Rectal smooth muscle tissue (tissue), 1 donor: Measurements from ENCODE around the gene MIER3.
A peak's percentile ranks its signal among the peaks of the same experiment; 100 is the strongest.

Experiments used
- H3K27ac ChIP-seq: one replicate; pipeline ENCODE4 v1.7.0; 2013; ENCODE audit warnings: low read depth, low read length, inconsistent platforms
- H3K27me3 ChIP-seq: one replicate; pipeline ENCODE4 v1.7.0; 2013; ENCODE audit warnings: low read length; ENCODE audit not compliant: control insufficient read depth, insufficient read depth
- H3K36me3 ChIP-seq: one replicate; pipeline ENCODE4 v1.7.0; 2013; ENCODE audit warnings: low read length; ENCODE audit not compliant: control insufficient read depth, insufficient read depth
- H3K4me1 ChIP-seq: one replicate; pipeline ENCODE4 v1.7.0; 2013; ENCODE audit warnings: low read length; ENCODE audit not compliant: control insufficient read depth, insufficient read depth
- H3K4me3 ChIP-seq: one replicate; pipeline ENCODE4 v1.7.0; 2013; ENCODE audit warnings: low read length
- H3K9ac ChIP-seq: one replicate; pipeline ENCODE4 v1.7.0; 2013; ENCODE audit warnings: low read length

MIER3 gene

GRCh38 chr5:56951946-56952691 is at the start of gene MIER3:
MIER3 (minus strand) TSS chr5:56952123; CDS start chr5:56952102, 21 bp downstream.
- H3K27me3 ChIP-seq: no peaks in the 10 kb centered on the region
- H3K4me1 ChIP-seq: peaks cover 3% of the 10 kb centered on the region
- peak within 1 kb of the TSS; percentile 71 for H3K9ac ChIP-seq
- peak within 1 kb of the TSS; percentile 77 for H3K27ac ChIP-seq
- peak within 1 kb of the TSS; percentile 84 for H3K4me3 ChIP-seq
- H3K36me3 ChIP-seq: no peaks in the 10 kb centered on the region

GRCh38 chr5:56995596-56995995 is 43.7 kb upstream of the MIER3 start:
- Histone ChIP-seq H3K27me3 (no peaks in the 10 kb centered on the region), H3K9ac (no peak overlapping the region), H3K4me3 (no peak overlapping the region), H3K4me1 (no peaks in the 10 kb centered on the region), H3K36me3 (no peaks in the 10 kb centered on the region), H3K27ac (no peak overlapping the region)

GRCh38 chr5:56993241-56993640 is 41.3 kb upstream of the MIER3 start:
- Histone ChIP-seq H3K4me1 (no peaks in the 10 kb centered on the region), H3K27me3 (no peaks in the 10 kb centered on the region), H3K27ac (no peak overlapping the region), H3K36me3 (no peaks in the 10 kb centered on the region), H3K4me3 (no peak overlapping the region), H3K9ac (no peak overlapping the region)

GRCh38 chr5:56989676-56990075 is 37.8 kb upstream of the MIER3 start:
- H3K4me3 ChIP-seq: no peak overlapping the region
- H3K4me1 ChIP-seq: no peaks in the 10 kb centered on the region
- H3K9ac ChIP-seq: no peak overlapping the region
- no peaks in the 10 kb centered on the region for H3K36me3 ChIP-seq
- H3K27ac ChIP-seq: no peak overlapping the region
- no peaks in the 10 kb centered on the region for H3K27me3 ChIP-seq

GRCh38 chr5:56988490-56988889 is 36.6 kb upstream of the MIER3 start:
- H3K27me3 ChIP-seq: no peaks in the 10 kb centered on the region
- no peak overlapping the region for H3K4me3 ChIP-seq
- H3K27ac ChIP-seq: no peak overlapping the region
- no peak overlapping the region for H3K9ac ChIP-seq
- H3K4me1 ChIP-seq: no peaks in the 10 kb centered on the region
- no peaks in the 10 kb centered on the region for H3K36me3 ChIP-seq

GRCh38 chr5:56987171-56987570 is 35.2 kb upstream of the MIER3 start:
- H3K27me3 ChIP-seq: no peaks in the 10 kb centered on the region
- H3K9ac ChIP-seq: no peak overlapping the region
- H3K4me3 ChIP-seq: no peak overlapping the region
- H3K27ac ChIP-seq: no peak overlapping the region
- H3K36me3 ChIP-seq: no peaks in the 10 kb centered on the region
- H3K4me1 ChIP-seq: no peaks in the 10 kb centered on the region

- Histone ChIP-seq H3K36me3 (no peaks in the 10 kb centered on the region), H3K4me3 (no peak overlapping the region), H3K27me3 (no peaks in the 10 kb centered on the region), H3K4me1 (no peaks in the 10 kb centered on the region), H3K9ac (no peak overlapping the region), H3K27ac (no peak overlapping the region)
Observed at GRCh38 chr5:56986626-56986947, 34.7 kb upstream of the MIER3 start.

- Histone ChIP-seq H3K27ac (no peak overlapping the region), H3K4me3 (no peak overlapping the region), H3K27me3 (no peaks in the 10 kb centered on the region), H3K4me1 (no peaks in the 10 kb centered on the region), H3K36me3 (no peaks in the 10 kb centered on the region), H3K9ac (peak overlapping the region; percentile 28)
Observed at GRCh38 chr5:56985936-56986625, 34.2 kb upstream of the MIER3 start.

- no peak overlapping the region for H3K4me3 ChIP-seq
- no peak overlapping the region for H3K27ac ChIP-seq
- no peaks in the 10 kb centered on the region for H3K27me3 ChIP-seq
- no peaks in the 10 kb centered on the region for H3K36me3 ChIP-seq
- no peaks in the 10 kb centered on the region for H3K4me1 ChIP-seq
- no peak overlapping the region for H3K9ac ChIP-seq
Observed at GRCh38 chr5:56984445-56984844, 32.5 kb upstream of the MIER3 start.

- no peak overlapping the region for H3K27ac ChIP-seq
- no peaks in the 10 kb centered on the region for H3K27me3 ChIP-seq
- no peak overlapping the region for H3K9ac ChIP-seq
- H3K4me3 ChIP-seq: no peak overlapping the region
- no peaks in the 10 kb centered on the region for H3K4me1 ChIP-seq
- H3K36me3 ChIP-seq: no peaks in the 10 kb centered on the region
Observed at GRCh38 chr5:56983593-56984361, 31.9 kb upstream of the MIER3 start.

- no peak overlapping the region for H3K4me3 ChIP-seq
- no peaks in the 10 kb centered on the region for H3K4me1 ChIP-seq
- H3K9ac ChIP-seq: no peak overlapping the region
- no peaks in the 10 kb centered on the region for H3K36me3 ChIP-seq
- H3K27ac ChIP-seq: no peak overlapping the region
- H3K27me3 ChIP-seq: no peaks in the 10 kb centered on the region
Observed at GRCh38 chr5:56981548-56982315, 29.8 kb upstream of the MIER3 start.

- H3K4me3 ChIP-seq: no peak overlapping the region
Observed at GRCh38 chr5:56979968-56980367, 28.0 kb upstream of the MIER3 start.

More at GRCh38 chr5:56979968-56980367, 28.0 kb upstream of the MIER3 start:
- no peaks in the 10 kb centered on the region for H3K36me3 ChIP-seq
- no peak overlapping the region for H3K9ac ChIP-seq
- H3K27me3 ChIP-seq: no peaks in the 10 kb centered on the region
- H3K4me1 ChIP-seq: no peaks in the 10 kb centered on the region
- H3K27ac ChIP-seq: no peak overlapping the region
